MCF 10A (cell line): ENCODE measurements around the gene CYB561A3. TPM values are rescaled to one million over a fixed set of nuclear protein-coding genes. Genes with fewer than 3 reads are reported as not detected.

Source experiments
- BruUV-seq: library from RNA; stranded (reverse); fragments of 400-500 nt; replicated peaks from 2 replicates; lab custom pipeline; 2021; lab: Mats Ljungman, UMichigan
- CTCF ChIA-PET: fragments of 300-600 bp; sonication (Branson Sonifier 250); formaldehyde crosslinking; extraction: SDS; loops from one replicate; lab custom pipeline; 2021; ENCODE audit warnings: antibody characterized with exemption, inconsistent platforms; lab: Yijun Ruan, JAX
- POLR2A ChIA-PET: fragments of 300-600, 350-650 bp; sonication (Branson Sonifier 250); formaldehyde crosslinking; extraction: SDS; loops from one replicate; lab custom pipeline; 2020; ENCODE audit warnings: antibody characterized with exemption, inconsistent platforms; lab: Yijun Ruan, JAX
- DNase-seq: peaks from one replicate; pipeline ENCODE4 v3.0.0-alpha.2; 2018; ENCODE audit not compliant: unreplicated experiment
- H3K27ac Mint-ChIP-seq: one replicate; pipeline ENCODE4 v1.8.0; 2022; ENCODE audit warnings: mild to moderate bottlenecking, low read depth, mixed read lengths; ENCODE audit not compliant: unreplicated experiment
- H3K27me3 Mint-ChIP-seq: one replicate; pipeline ENCODE4 v1.8.0; 2022; ENCODE audit warnings: mixed read lengths; ENCODE audit not compliant: insufficient read depth, unreplicated experiment
- H3K36me3 Mint-ChIP-seq: one replicate; pipeline ENCODE4 v1.8.0; 2022; ENCODE audit warnings: mild to moderate bottlenecking, moderate library complexity, mixed read lengths; ENCODE audit not compliant: insufficient read depth, unreplicated experiment
- H3K4me1 Mint-ChIP-seq: one replicate; pipeline ENCODE4 v1.8.0; 2022; ENCODE audit warnings: mixed read lengths; ENCODE audit not compliant: insufficient read depth, unreplicated experiment
- H3K4me3 Mint-ChIP-seq: one replicate; pipeline ENCODE4 v1.8.0; 2022; ENCODE audit warnings: mild to moderate bottlenecking, moderate library complexity, mixed read lengths; ENCODE audit not compliant: unreplicated experiment
- H3K9me3 Mint-ChIP-seq: one replicate; pipeline ENCODE4 v1.8.0; 2022; ENCODE audit warnings: mixed read lengths; ENCODE audit not compliant: unreplicated experiment
- intact Hi-C: fragments of 100-400 bp; cut with micrococcal nuclease; formaldehyde crosslinking; loops from 2 replicates; pipeline ENCODE4 v1.14.1; 2022
- total RNA-seq: library from RNA; stranded (reverse); gene quantifications from 2 replicates; pipeline ENCODE4 v1.2.3, GENCODE V29; 2022
- TF ChIP-seq, protein P1 (sequence below): fragments of 200-600 bp; IDR thresholded peaks from one replicate; pipeline ENCODE4 v1.8.0; 2022; ENCODE audit warnings: antibody characterized with exemption, mild to moderate bottlenecking; ENCODE audit not compliant: unreplicated experiment

CYB561A3 gene
- total RNA-seq, 1 experiment from 2014 or later = 28.4 TPM

DNA sequence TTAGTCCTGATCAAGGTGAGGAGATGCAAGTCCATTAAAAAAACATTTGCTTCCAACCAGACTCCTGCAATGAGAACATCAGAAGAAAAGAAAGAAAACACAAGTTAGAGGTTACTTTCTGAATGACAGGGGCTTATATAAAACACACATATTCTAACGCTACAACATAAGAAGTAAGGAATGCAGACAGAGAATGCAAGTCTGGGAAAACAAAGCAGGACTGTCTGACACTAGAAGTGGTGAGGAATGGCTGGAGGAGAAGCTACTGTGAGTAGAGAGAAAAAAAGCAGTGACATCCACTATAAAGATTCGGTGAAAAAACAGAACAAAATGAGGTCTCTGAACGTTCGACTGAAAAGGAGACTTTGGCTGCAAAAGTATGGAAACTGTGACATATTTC is 43.0 kb upstream of the CYB561A3 start:
- no peak for DNase-seq
- BruUV-seq = no TSS peak
- no peak overlapping the region for H3K27ac Mint-ChIP-seq

DNA sequence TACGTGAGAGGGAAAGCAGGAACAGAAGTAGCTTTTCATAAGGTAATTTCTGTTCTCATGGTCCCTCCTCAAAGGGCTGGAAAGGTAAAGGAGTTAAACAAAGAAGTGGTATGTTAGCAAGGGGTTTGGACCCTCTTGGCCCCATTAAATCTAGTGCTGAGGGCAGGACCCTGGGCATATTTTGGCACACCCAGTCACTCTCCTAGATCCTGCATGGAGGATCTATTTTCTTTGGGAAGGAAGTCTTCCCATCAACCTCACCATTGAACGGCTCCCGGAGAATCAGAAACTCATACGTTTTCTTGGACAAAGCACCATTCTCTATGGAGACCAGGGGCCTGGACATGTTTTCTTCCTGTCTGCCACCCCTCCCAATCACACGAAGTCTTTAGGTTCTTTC is 42.4 kb upstream of the CYB561A3 start:
- Mint-ChIP-seq H3K9me3 (no peaks in the 10 kb centered on the region), H3K4me1 (no peaks in the 10 kb centered on the region), H3K27me3 (no peaks in the 10 kb centered on the region), H3K27ac (no peak overlapping the region), H3K4me3 (no peak overlapping the region), H3K36me3 (peaks cover 66% of the 10 kb centered on the region)
- no peak for DNase-seq
- CTCF ChIA-PET = interaction anchor here (1.3 kb wide), 1 partner anchor 18 kb away, joined by 4 read pairs; no protein-coding TSS in a partner anchor
- intact Hi-C loops = no loop called here
- no TSS peak for BruUV-seq
- POLR2A ChIA-PET = no interaction called here
- TF ChIP-seq, protein P1, sequence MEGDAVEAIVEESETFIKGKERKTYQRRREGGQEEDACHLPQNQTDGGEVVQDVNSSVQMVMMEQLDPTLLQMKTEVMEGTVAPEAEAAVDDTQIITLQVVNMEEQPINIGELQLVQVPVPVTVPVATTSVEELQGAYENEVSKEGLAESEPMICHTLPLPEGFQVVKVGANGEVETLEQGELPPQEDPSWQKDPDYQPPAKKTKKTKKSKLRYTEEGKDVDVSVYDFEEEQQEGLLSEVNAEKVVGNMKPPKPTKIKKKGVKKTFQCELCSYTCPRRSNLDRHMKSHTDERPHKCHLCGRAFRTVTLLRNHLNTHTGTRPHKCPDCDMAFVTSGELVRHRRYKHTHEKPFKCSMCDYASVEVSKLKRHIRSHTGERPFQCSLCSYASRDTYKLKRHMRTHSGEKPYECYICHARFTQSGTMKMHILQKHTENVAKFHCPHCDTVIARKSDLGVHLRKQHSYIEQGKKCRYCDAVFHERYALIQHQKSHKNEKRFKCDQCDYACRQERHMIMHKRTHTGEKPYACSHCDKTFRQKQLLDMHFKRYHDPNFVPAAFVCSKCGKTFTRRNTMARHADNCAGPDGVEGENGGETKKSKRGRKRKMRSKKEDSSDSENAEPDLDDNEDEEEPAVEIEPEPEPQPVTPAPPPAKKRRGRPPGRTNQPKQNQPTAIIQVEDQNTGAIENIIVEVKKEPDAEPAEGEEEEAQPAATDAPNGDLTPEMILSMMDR = no peak

More for the DNA sequence above, 43.0 kb upstream of the CYB561A3 start:
- Mint-ChIP-seq H3K36me3 (peaks cover 71% of the 10 kb centered on the region), H3K9me3 (no peaks in the 10 kb centered on the region), H3K4me3 (no peak overlapping the region), H3K4me1 (no peaks in the 10 kb centered on the region), H3K27me3 (no peaks in the 10 kb centered on the region)
- intact Hi-C loops = no loop called here
- CTCF ChIA-PET = no interaction called here
- TF ChIP-seq, protein P1 = no peak
- POLR2A ChIA-PET = no interaction called here

GRCh38 chr11:61403658-61404057 is 42.0 kb upstream of the CYB561A3 start:
- Mint-ChIP-seq H3K4me1 (no peaks in the 10 kb centered on the region), H3K36me3 (peaks cover 61% of the 10 kb centered on the region), H3K27ac (no peak overlapping the region), H3K4me3 (no peak overlapping the region), H3K9me3 (no peaks in the 10 kb centered on the region), H3K27me3 (no peaks in the 10 kb centered on the region)
- no peak for DNase-seq
- TF ChIP-seq, protein P1 = no peak
- CTCF ChIA-PET = interaction anchor here (1.2 to 1.3 kb wide), 2 partner anchors 18 to 44 kb away, joined by 3 to 4 read pairs; no protein-coding TSS in a partner anchor
- intact Hi-C loops = no loop called here
- POLR2A ChIA-PET = interaction anchor here (3.4 kb wide), 1 partner anchor 25 kb away, joined by 15 read pairs; the partner anchor contains the start of genes CPSF7 and SDHAF2
- TSS peak; percentile 26 for BruUV-seq

DNA sequence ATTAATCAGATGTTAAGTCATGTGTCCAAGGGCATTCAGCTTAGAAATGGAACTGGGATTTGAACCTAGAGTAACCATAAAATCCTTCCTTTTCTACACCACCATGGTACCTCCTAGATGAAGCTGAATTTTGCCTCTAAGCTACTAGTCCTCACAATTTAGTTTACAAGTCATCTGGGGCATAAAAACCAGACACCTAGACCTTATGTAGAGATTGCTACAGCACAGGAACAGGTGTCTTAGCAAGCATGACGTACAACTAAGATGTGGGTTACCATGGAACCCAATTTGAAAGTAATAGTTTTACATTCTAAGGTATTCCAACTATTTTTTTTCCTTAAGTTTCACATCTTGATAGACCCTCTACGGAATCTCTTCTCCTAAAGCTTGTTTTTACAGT is 39.9 kb upstream of the CYB561A3 start:
- Mint-ChIP-seq H3K36me3 (peaks cover 41% of the 10 kb centered on the region), H3K9me3 (no peaks in the 10 kb centered on the region), H3K27ac (no peak overlapping the region), H3K27me3 (no peaks in the 10 kb centered on the region), H3K4me1 (no peaks in the 10 kb centered on the region), H3K4me3 (no peak overlapping the region)
- intact Hi-C loops = no loop called here
- ChIA-PET POLR2A (interaction anchor here (0.7 to 3.4 kb wide), 3 partner anchors 9 to 76 kb away, joined by 3 to 16 read pairs (median 15); partner anchors contain the start of genes CPSF7, SDHAF2 and TMEM216), CTCF (interaction anchor here (0.6 to 2.7 kb wide), 6 partner anchors 16 to 226 kb away, joined by 3 to 20 read pairs (median 4); no protein-coding TSS in a partner anchor)
- TF ChIP-seq, protein P1 = no peak
- BruUV-seq = no TSS peak
- no peak for DNase-seq
